ENCODE results near the gene ALKBH4. TPM values are rescaled to one million over a fixed set of nuclear protein-coding genes. Genes with fewer than 3 reads are reported as not detected.
A peak's percentile ranks its signal among the peaks of the same experiment; 100 is the strongest.
"Not testable (repeated sequence)": the region's sequence is repeated elsewhere in the genome, so short reads cannot be mapped to it uniquely, and the experiment has no call there.

ALKBH4 gene
- polyA plus RNA-seq, 1 experiment: 4.3 TPM

- CTCF ChIA-PET; DNase-seq (ENCODE audit: low read depth, low spot score); H3K27me3 ChIP-seq (ENCODE audit: control insufficient read depth, insufficient read depth, low read length); H3K27ac ChIP-seq (ENCODE audit: low read depth, low read length); H3K9me3 ChIP-seq (ENCODE audit: control insufficient read depth, insufficient read depth, low read length); H3K4me3 ChIP-seq (ENCODE audit: low read depth, low read length); POLR2A ChIA-PET: not testable (repeated sequence)
Observed at GRCh38 chr7:102496861-102497260, 32.2 kb upstream of the ALKBH4 start.

GRCh38 chr7:102494473-102495149 lies 29.9 kb upstream of the ALKBH4 start:
- H3K27ac ChIP-seq (ENCODE audit: low read depth, low read length); CTCF ChIA-PET; DNase-seq (ENCODE audit: low read depth, low spot score); H3K9me3 ChIP-seq (ENCODE audit: control insufficient read depth, insufficient read depth, low read length); H3K27me3 ChIP-seq (ENCODE audit: control insufficient read depth, insufficient read depth, low read length); H3K4me3 ChIP-seq (ENCODE audit: low read depth, low read length); POLR2A ChIA-PET: not testable (repeated sequence)

- H3K4me3 ChIP-seq (ENCODE audit: low read depth, low read length); CTCF ChIA-PET; H3K27ac ChIP-seq (ENCODE audit: low read depth, low read length); DNase-seq (ENCODE audit: low read depth, low spot score); H3K27me3 ChIP-seq (ENCODE audit: control insufficient read depth, insufficient read depth, low read length); H3K9me3 ChIP-seq (ENCODE audit: control insufficient read depth, insufficient read depth, low read length); POLR2A ChIA-PET: not testable (repeated sequence)
Observed at GRCh38 chr7:102494026-102494425, 29.4 kb upstream of the ALKBH4 start.

GRCh38 chr7:102493220-102493935 lies 28.7 kb upstream of the ALKBH4 start:
- POLR2A ChIA-PET; CTCF ChIA-PET; H3K27ac ChIP-seq (ENCODE audit: low read depth, low read length); H3K4me3 ChIP-seq (ENCODE audit: low read depth, low read length); H3K9me3 ChIP-seq (ENCODE audit: control insufficient read depth, insufficient read depth, low read length); H3K27me3 ChIP-seq (ENCODE audit: control insufficient read depth, insufficient read depth, low read length); DNase-seq (ENCODE audit: low read depth, low spot score): not testable (repeated sequence)

GRCh38 chr7:102490529-102491075 lies 25.9 kb upstream of the ALKBH4 start:
- CTCF ChIA-PET; H3K9me3 ChIP-seq (ENCODE audit: control insufficient read depth, insufficient read depth, low read length); POLR2A ChIA-PET; H3K4me3 ChIP-seq (ENCODE audit: low read depth, low read length); H3K27me3 ChIP-seq (ENCODE audit: control insufficient read depth, insufficient read depth, low read length); H3K27ac ChIP-seq (ENCODE audit: low read depth, low read length); DNase-seq (ENCODE audit: low read depth, low spot score): not testable (repeated sequence)

GRCh38 chr7:102484317-102484716 lies 19.7 kb upstream of the ALKBH4 start:
- CTCF ChIA-PET: not testable (repeated sequence)

GRCh38 chr7:102481962-102482361 lies 17.3 kb upstream of the ALKBH4 start:
- POLR2A ChIA-PET: not testable (repeated sequence)

More at GRCh38 chr7:102484317-102484716, 19.7 kb upstream of the ALKBH4 start:
- H3K9me3 ChIP-seq (ENCODE audit: control insufficient read depth, insufficient read depth, low read length); H3K4me3 ChIP-seq (ENCODE audit: low read depth, low read length); POLR2A ChIA-PET; H3K27ac ChIP-seq (ENCODE audit: low read depth, low read length); H3K27me3 ChIP-seq (ENCODE audit: control insufficient read depth, insufficient read depth, low read length); DNase-seq (ENCODE audit: low read depth, low spot score): not testable (repeated sequence)

GRCh38 chr7:102479982-102480637 lies 15.4 kb upstream of the ALKBH4 start:
- TF ChIP-seq CTCF (IDR thresholded peaks at IDR 0.05; ENCODE audit: low read depth, low read length): peak; percentile 51
- CTCF ChIA-PET: interaction anchor here (1.1 kb wide), 1 partner anchor 30 kb away, joined by 3 read pairs; no protein-coding TSS in a partner anchor
- H3K27ac ChIP-seq (ENCODE audit: low read depth, low read length); POLR2A ChIA-PET; H3K4me3 ChIP-seq (ENCODE audit: low read depth, low read length); H3K9me3 ChIP-seq (ENCODE audit: control insufficient read depth, insufficient read depth, low read length); H3K27me3 ChIP-seq (ENCODE audit: control insufficient read depth, insufficient read depth, low read length); DNase-seq (ENCODE audit: low read depth, low spot score): not testable (repeated sequence)

More at GRCh38 chr7:102481962-102482361, 17.3 kb upstream of the ALKBH4 start:
- DNase-seq (ENCODE audit: low read depth, low spot score); CTCF ChIA-PET; H3K4me3 ChIP-seq (ENCODE audit: low read depth, low read length); H3K27me3 ChIP-seq (ENCODE audit: control insufficient read depth, insufficient read depth, low read length); H3K27ac ChIP-seq (ENCODE audit: low read depth, low read length); H3K9me3 ChIP-seq (ENCODE audit: control insufficient read depth, insufficient read depth, low read length): not testable (repeated sequence)

- H3K9me3 ChIP-seq (ENCODE audit: control insufficient read depth, insufficient read depth, low read length); POLR2A ChIA-PET; H3K27ac ChIP-seq (ENCODE audit: low read depth, low read length); DNase-seq (ENCODE audit: low read depth, low spot score); H3K27me3 ChIP-seq (ENCODE audit: control insufficient read depth, insufficient read depth, low read length); H3K4me3 ChIP-seq (ENCODE audit: low read depth, low read length): not testable (repeated sequence)
- CTCF ChIA-PET: interaction anchor here (1.1 kb wide), 1 partner anchor 29 kb away, joined by 3 read pairs; no protein-coding TSS in a partner anchor
Observed at GRCh38 chr7:102479209-102479584, 14.5 kb upstream of the ALKBH4 start.
